ENCODE measurements around the gene MBD4.

Gene MBD4

DNA sequence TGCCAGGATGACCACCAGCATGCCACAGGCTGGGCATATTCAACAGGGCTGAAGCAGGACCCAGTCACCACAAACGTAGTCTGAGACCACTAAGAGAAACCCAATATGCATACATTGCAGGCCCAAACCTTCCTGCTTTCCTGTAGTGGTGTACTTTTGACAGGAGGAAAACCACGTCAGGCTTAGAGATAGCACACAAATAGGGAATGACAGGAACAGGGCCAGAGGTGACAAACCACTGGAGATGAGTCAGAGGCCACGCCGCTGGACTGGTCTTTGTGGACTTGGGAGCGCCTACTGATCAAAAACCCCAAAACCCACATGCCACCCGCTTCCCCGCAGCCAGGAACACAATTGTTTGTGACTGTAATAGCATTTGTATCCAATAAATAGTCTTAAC, 7.7 kb downstream of the MBD4 start:
- H3K9me3 Mint-ChIP-seq, result no peaks in the 10 kb centered on the region
- peaks cover 45% of the 10 kb centered on the region for H3K4me1 Mint-ChIP-seq (ENCODE audit: low read depth)
- no peak overlapping the region for H3K27ac Mint-ChIP-seq
- H3K27me3 Mint-ChIP-seq, result peaks cover 8% of the 10 kb centered on the region
- H3K4me3 Mint-ChIP-seq, result no peak overlapping the region
- peaks cover 74% of the 10 kb centered on the region for H3K36me3 Mint-ChIP-seq (ENCODE audit: low read depth)
- intact Hi-C loops (cut with micrococcal nuclease), result no loop called here

DNA sequence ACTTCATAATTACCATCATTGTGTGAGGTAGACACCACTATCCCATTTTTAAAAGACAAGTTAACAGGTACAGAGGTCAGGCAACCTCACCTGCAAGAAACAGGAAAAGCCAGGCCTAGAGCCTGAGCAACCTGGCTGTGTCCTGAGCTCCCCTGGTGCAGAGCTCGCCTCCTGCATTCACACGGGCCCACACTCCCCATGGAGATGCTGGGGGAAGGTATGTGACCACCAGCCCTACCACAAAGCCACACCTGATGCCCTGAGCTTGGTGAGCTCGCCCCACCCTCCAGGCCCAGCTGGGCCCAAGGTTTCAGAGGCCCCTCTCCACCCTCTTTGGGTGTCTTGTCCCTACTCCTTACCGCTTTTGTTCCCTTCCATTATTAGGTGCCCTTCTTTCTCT, 10.1 kb downstream of the MBD4 start:
- peaks cover 56% of the 10 kb centered on the region for H3K36me3 Mint-ChIP-seq (ENCODE audit: low read depth)
- no peak overlapping the region for H3K4me3 Mint-ChIP-seq
- peaks cover 8% of the 10 kb centered on the region for H3K27me3 Mint-ChIP-seq
- no peak overlapping the region for H3K27ac Mint-ChIP-seq
- H3K4me1 Mint-ChIP-seq (ENCODE audit: low read depth), result peaks cover 28% of the 10 kb centered on the region
- intact Hi-C loops (cut with micrococcal nuclease), result no loop called here
- H3K9me3 Mint-ChIP-seq, result peaks cover 11% of the 10 kb centered on the region

DNA sequence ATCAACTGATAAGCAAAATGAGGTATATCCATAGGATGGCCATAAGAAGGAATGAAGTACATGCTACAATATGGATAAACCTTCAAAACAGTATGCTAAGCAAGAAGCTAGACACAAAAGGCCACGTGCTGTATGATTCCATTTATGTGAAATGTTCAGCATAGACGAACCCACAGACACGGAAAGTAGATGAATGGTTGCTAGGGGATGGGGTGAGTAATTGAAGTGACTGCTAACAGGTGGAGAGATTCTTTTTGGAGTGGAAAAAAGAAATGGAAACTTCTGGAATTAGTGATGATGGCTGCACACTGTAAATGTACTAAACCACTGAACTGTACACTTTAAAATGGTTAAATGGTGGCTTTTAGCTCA, 10.7 kb downstream of the MBD4 start:
- Mint-ChIP-seq H3K4me1 (ENCODE audit: low read depth) (peaks cover 29% of the 10 kb centered on the region), H3K27me3 (peaks cover 8% of the 10 kb centered on the region), H3K9me3 (peaks cover 16% of the 10 kb centered on the region), H3K36me3 (ENCODE audit: low read depth) (peaks cover 51% of the 10 kb centered on the region), H3K4me3 (no peak overlapping the region), H3K27ac (peak overlapping the region; percentile 17)
- intact Hi-C loops (cut with micrococcal nuclease), result no loop called here

DNA sequence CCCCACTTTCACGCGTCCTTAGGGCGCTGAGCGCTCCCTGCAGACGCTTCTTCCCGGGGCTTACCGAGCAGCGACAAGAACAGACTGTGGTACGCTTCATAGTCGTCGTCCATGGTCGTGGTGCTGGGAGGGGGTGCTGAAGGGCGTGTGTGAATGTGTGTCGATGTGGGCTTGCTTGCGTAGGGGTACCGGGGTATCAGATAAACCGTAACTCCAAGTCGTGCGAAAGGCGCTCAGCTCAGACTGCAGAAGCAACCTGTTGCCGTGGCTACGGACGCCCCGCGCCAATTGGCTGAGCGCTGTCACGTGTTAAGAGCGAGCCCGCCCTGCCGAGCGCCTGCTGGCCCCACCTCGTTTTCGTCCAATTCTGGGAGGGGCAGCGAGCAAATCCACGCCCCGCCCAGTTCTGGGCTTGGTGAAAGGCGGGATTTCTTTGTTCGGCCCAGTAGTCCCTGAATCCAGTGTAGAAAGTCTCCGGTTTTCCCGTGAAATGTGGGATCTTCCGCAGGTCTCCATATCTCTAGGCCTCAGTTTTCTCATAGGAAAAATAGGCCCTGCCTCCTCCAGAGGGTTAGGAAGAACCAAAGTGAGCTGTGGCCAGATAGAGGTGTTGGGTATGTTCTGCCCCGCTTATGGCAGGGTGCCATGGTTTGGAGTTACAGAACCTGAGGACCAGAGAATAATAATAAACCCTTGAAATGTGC, 11.2 kb downstream of the MBD4 start, which contains the start of gene EFCAB12:
Gene EFCAB12 (minus strand): TSS at position 261 of the 704 bp plus-strand sequence. CDS start 148 bp downstream, at position 113.
- Mint-ChIP-seq H3K36me3 (ENCODE audit: low read depth) (peaks cover 45% of the 10 kb centered on the region), H3K27me3 (peaks cover 8% of the 10 kb centered on the region), H3K9me3 (peaks cover 18% of the 10 kb centered on the region), H3K4me1 (ENCODE audit: low read depth) (peaks cover 35% of the 10 kb centered on the region), H3K27ac (peak within 1 kb of the TSS; percentile 17), H3K4me3 (peak within 1 kb of the TSS; percentile 79)
- intact Hi-C loops (cut with micrococcal nuclease), result no loop called here

DNA sequence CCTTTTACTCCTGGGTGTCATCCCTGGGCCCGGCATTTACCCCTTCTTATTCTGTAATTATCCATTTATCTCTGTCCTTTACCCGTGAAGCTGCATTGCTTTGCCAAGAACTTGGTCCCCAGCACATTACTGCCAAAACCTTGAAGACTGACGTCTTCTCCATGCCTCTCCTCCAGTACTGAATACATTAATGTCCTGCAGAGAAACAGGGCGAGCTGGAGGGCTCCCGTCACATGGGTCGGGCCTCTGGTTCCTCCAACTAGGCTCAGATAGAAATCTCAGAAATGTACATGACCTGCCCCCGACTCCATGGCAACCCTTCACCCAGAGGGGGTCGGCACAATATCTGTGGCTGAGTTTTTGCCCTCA, 11.8 kb downstream of the MBD4 start:
- peaks cover 18% of the 10 kb centered on the region for H3K9me3 Mint-ChIP-seq
- intact Hi-C loops (cut with micrococcal nuclease), result no loop called here
- H3K27ac Mint-ChIP-seq, result peak overlapping the region; percentile 17
- peak overlapping the region; percentile 79 for H3K4me3 Mint-ChIP-seq
- peaks cover 8% of the 10 kb centered on the region for H3K27me3 Mint-ChIP-seq
- H3K4me1 Mint-ChIP-seq (ENCODE audit: low read depth), result peaks cover 37% of the 10 kb centered on the region
- H3K36me3 Mint-ChIP-seq (ENCODE audit: low read depth), result peaks cover 40% of the 10 kb centered on the region

DNA sequence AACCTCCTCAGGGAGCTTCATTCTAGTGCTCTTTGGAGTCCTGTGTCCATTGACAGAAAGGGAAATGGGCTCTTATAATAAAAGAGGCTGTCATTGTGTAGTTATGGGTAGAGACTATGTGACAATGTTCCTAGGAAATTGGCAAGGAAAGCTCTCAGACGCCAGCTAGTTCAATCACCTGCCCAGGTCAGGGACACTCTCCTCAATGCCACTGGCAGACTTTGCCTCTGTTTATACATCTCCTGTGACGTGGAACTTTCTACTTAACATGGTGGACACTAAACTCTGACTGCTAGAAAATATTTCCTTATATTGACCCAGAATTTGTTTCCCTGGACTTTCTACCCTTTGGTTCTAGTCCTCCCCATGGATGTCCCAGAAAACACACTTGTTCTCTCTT, 14.1 kb downstream of the MBD4 start:
- Mint-ChIP-seq H3K36me3 (ENCODE audit: low read depth) (peaks cover 20% of the 10 kb centered on the region), H3K9me3 (peaks cover 18% of the 10 kb centered on the region), H3K4me1 (ENCODE audit: low read depth) (peaks cover 37% of the 10 kb centered on the region), H3K4me3 (no peak overlapping the region), H3K27ac (peak overlapping the region; percentile 33), H3K27me3 (peaks cover 8% of the 10 kb centered on the region)
- intact Hi-C loops (cut with micrococcal nuclease), result no loop called here

DNA sequence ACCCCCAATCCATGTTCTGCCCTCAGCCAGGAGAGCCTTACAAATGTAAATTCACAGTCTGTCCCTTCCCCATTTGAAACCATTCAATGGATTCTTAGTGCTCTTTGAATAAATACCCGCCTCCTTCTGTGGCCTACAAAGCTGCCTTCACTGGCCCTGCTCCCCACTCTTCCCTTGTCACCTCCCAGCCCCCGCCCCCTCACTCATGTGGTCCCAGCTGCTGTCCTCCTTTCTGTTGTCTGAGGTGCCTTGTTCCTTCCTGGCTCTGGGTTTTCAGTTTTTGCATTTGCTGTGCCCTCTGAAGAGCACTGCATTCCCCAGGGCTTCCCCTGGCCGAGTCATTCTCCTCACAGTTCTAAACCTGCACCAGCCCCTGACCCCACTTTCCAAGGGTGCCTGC, 14.5 kb downstream of the MBD4 start:
- Mint-ChIP-seq H3K4me3 (no peak overlapping the region), H3K9me3 (peaks cover 18% of the 10 kb centered on the region), H3K27ac (peak overlapping the region; percentile 33), H3K4me1 (ENCODE audit: low read depth) (peaks cover 37% of the 10 kb centered on the region), H3K36me3 (ENCODE audit: low read depth) (peaks cover 16% of the 10 kb centered on the region), H3K27me3 (peaks cover 8% of the 10 kb centered on the region)
- intact Hi-C loops (cut with micrococcal nuclease), result no loop called here

DNA sequence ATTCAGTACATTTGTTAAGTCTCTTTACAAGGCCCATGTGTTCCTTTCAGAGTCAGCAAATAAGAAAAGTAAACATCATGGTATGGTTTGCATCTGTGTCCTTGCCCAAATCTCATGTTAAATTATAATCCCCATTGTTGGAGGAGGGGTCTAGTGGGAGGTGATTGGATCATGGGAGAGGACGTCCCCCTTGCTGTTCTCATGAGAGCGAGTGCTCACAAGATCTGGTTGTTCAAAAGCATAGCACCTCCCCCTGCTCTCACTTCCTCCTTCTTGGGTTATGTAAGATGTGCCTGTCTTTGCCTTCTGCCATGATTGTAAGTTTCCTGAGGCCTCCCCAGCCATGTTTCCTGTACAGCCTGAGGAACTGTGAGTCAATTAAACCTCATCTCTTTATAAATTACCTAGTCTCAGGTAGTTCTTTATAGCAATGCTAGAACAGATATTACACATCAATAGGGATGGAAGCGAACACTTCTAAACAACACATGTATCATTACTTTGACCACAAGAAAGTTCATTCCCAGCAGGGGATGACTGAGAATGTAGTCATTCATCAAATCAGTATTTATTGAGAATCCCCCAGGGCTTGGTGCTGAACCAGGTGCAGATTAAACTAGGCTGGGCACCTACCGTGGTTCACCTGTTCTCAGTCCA, 15.4 kb downstream of the MBD4 start:
- peaks cover 8% of the 10 kb centered on the region for H3K36me3 Mint-ChIP-seq (ENCODE audit: low read depth)
- peak overlapping the region; percentile 84 for H3K27ac Mint-ChIP-seq
- intact Hi-C loops (cut with micrococcal nuclease), result no loop called here
- H3K27me3 Mint-ChIP-seq, result peaks cover 8% of the 10 kb centered on the region
- H3K4me1 Mint-ChIP-seq (ENCODE audit: low read depth), result peaks cover 37% of the 10 kb centered on the region
- H3K4me3 Mint-ChIP-seq, result peak overlapping the region; percentile 2
- H3K9me3 Mint-ChIP-seq, result peaks cover 18% of the 10 kb centered on the region

DNA sequence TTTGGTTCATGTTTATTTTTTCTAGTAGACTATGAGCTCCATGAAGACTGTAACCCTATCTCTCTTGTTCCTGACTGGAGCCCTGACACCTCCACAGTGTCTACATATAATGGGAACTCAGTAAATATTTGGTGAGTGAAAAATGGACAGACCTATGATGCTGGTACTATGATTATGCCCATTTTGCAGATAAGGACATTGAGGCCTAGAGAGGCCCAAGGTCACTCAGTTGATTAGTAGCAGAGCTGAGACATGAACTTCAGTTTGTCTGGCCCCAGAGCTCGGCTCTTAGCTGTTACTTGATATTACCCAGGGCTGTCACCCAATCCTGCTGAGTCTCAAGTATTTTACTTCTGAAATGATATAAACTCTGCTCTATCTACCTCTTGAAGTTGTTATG, 16.9 kb downstream of the MBD4 start:
- peaks cover 18% of the 10 kb centered on the region for H3K9me3 Mint-ChIP-seq
- peaks cover 7% of the 10 kb centered on the region for H3K27me3 Mint-ChIP-seq
- intact Hi-C loops (cut with micrococcal nuclease), result no loop called here

DNA sequence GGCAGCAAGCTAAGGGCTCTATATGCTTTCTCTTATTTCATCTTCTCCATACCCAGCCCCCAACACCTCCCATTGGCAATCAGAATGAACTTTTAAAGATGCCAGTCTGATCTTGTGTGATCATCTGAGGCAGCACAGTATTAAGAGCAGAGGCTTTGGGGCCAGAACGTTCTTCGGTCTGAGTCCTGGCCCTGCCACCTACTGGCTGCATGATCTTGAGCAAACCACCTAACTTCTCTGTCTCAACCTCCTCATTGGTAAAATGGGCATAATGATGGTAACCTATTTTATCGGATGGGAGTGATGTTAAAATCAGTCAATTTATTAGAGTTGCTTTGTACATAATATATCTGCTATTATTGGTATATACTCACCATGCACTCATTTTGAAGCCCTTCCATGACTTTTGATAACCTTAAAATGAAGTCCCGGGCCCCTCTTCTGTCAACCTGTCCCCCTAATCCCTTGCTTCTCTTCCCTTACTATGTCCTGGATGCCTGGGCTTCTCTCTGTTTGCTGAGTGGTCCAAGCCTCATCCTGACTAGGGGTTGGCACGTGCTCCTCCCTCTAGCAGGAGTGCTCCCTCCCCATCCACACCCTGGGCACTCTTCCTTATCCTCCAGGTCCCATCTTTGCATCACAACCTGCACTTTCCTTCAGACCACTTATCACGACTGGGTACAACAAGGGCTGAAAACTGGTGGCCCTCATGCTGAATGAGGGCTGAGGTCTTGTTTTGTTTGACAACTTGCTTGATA, 17.6 kb downstream of the MBD4 start:
- Mint-ChIP-seq H3K4me3 (no peak overlapping the region), H3K27me3 (no peaks in the 10 kb centered on the region), H3K27ac (no peak overlapping the region), H3K36me3 (ENCODE audit: low read depth) (peaks cover 4% of the 10 kb centered on the region), H3K4me1 (ENCODE audit: low read depth) (peaks cover 16% of the 10 kb centered on the region), H3K9me3 (peaks cover 18% of the 10 kb centered on the region)
- intact Hi-C loops (cut with micrococcal nuclease), result no loop called here

More for the DNA sequence above, 16.9 kb downstream of the MBD4 start:
- Mint-ChIP-seq H3K27ac (no peak overlapping the region), H3K4me1 (ENCODE audit: low read depth) (peaks cover 23% of the 10 kb centered on the region), H3K4me3 (no peak overlapping the region), H3K36me3 (ENCODE audit: low read depth) (peaks cover 4% of the 10 kb centered on the region)

DNA sequence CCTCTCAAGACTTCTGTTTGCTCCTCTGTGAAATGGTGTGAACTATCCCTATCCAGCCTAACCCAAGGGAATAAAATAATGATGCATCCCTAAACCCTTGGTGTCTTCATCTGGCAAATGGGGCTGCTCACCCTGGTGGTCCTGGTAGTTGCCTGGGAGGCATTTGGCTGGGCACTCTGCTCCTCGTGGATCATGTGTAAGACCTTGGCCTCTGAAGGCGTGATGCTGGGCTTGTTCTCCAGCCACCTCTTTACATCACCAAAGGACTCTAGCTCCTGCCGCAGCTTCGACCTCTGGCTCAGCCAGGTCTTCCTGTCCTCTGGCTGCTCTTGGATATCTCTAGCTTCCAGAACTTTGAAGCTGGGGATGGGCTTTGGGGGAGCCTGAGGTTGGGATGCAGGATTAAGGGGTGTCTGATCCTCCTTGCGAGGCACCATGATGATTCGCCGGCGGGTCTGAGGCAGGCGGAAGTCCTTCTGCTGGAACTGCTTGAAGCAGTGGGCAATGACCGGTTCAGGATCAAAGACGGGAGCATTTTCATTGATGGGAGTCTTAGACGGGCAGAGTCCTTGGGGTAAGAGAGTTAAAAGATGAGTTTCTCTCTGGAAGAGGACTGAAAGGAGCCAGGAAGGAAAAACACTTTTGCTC, 18.4 kb downstream of the MBD4 start:
- H3K4me3 Mint-ChIP-seq, result no peak overlapping the region
- H3K27ac Mint-ChIP-seq, result no peak overlapping the region
- peaks cover 16% of the 10 kb centered on the region for H3K4me1 Mint-ChIP-seq (ENCODE audit: low read depth)
- peaks cover 18% of the 10 kb centered on the region for H3K9me3 Mint-ChIP-seq
- intact Hi-C loops (cut with micrococcal nuclease), result no loop called here
- H3K27me3 Mint-ChIP-seq, result no peaks in the 10 kb centered on the region
- H3K36me3 Mint-ChIP-seq (ENCODE audit: low read depth), result peaks cover 4% of the 10 kb centered on the region

DNA sequence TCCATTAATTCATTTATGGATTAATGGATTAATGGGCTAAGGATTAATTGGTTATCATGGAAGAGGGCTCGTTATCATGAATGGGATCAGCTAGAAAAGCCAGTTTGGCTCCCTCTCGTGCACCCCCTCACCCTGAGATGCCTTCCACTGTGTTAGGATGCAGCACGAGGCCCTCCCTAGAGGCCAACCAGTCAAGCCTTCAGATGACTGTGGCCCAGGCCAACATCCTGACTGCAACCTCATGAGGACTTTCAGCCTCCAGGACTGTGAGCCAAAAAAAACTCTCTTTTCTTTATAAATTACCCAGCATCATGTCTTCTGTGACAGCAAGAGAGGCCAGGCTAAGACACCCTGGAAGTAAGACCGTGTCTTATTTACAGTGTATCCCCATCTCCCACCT, 20.3 kb downstream of the MBD4 start:
- H3K36me3 Mint-ChIP-seq (ENCODE audit: low read depth), result no peaks in the 10 kb centered on the region
- intact Hi-C loops (cut with micrococcal nuclease), result no loop called here
- H3K4me3 Mint-ChIP-seq, result no peak overlapping the region
- H3K4me1 Mint-ChIP-seq (ENCODE audit: low read depth), result peaks cover 10% of the 10 kb centered on the region
- no peaks in the 10 kb centered on the region for H3K27me3 Mint-ChIP-seq
- peaks cover 6% of the 10 kb centered on the region for H3K9me3 Mint-ChIP-seq
- no peak overlapping the region for H3K27ac Mint-ChIP-seq

DNA sequence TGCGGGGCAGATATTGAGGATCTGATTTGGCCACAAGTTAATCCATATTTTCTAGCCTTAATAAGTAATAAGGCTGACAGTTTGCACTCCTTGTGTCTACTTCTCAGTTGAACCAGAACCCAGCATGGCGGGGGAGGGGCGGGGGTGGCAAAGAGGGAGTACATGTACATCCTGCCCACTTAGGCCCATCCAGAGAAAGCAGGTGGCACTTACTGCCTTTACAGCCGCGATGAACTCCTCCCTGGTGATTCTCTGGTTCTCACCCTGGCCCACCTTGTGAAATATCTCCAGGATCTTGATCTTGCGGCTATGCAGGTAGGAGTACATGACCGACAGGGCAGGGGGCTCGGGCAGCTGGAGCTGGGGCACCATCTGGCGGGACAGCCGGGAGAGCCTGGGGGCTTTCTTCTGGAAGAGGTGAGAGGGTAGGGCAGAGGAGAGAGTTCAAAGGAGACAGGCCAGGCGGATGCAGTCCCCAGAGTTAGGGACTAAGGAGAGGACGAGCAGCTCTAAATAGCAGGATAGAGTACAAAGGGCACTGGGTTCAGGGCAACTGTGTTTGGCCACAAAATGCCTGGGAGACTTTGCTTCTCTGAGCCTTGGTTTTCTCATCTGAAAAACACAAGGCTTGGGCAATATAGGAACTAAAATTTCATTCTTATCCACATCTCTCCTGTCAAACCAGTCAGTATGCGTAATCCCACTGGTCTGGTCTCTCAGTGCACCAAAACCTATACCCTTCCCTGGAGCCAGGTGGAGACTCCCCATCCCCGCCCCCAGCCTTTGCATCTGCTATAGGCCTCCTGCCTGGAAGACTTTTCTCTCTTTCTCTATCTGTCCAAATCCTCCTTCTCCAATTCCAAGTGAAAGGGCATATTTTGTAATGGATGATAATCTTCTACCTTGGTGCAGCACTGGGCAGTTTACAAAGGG, 21.4 kb downstream of the MBD4 start:
- Mint-ChIP-seq H3K27ac (no peak overlapping the region), H3K9me3 (no peaks in the 10 kb centered on the region)

More for the DNA sequence above, 21.4 kb downstream of the MBD4 start:
- intact Hi-C loops (cut with micrococcal nuclease), result no loop called here
- Mint-ChIP-seq H3K36me3 (ENCODE audit: low read depth) (no peaks in the 10 kb centered on the region), H3K27me3 (no peaks in the 10 kb centered on the region), H3K4me1 (ENCODE audit: low read depth) (no peaks in the 10 kb centered on the region), H3K4me3 (no peak overlapping the region)

Measured in dendritic cell treated with granulocyte-macrophage colony-stimulating factor and Interleukin-4, amounts not matched to agents 40 ng/mL and 50 ng/mL, for 4 days (primary cell).